ENCODE results near the gene FAM168A. TPM values are rescaled to one million over a fixed set of nuclear protein-coding genes. Genes with fewer than 3 reads are reported as not detected.

FAM168A gene
- total and polyA plus RNA-seq, 4 donors, result 4.8 to 14.6 (median 9.1) TPM

- Histone ChIP-seq H3K4me1 (ENCODE audit: control insufficient read depth in 4 of 4, insufficient read depth in 4 of 4, low read length in 3 of 4) (no peaks in the 10 kb centered on the region), H3K36me3 (ENCODE audit: control insufficient read depth in 4 of 4, insufficient read depth in 3 of 4, low read depth in 1 of 4, low read length in 3 of 4) (no peaks in the 10 kb centered on the region), H3K9ac (ENCODE audit: low read depth in 1 of 2, low read length in 2 of 2) (no peak overlapping the region), H3K27me3 (ENCODE audit: control insufficient read depth in 4 of 4, insufficient read depth in 4 of 4, low read length in 3 of 4) (no peaks in the 10 kb centered on the region), H3K4me3 (ENCODE audit: low read depth in 1 of 3, low read length in 3 of 3) (no peak overlapping the region), H3K9me3 (ENCODE audit: control insufficient read depth in 4 of 4, low read length in 3 of 4) (no peaks in the 10 kb centered on the region), H3K27ac (ENCODE audit: low read depth in 1 of 2, low read length in 2 of 2) (no peak overlapping the region)
- TF ChIP-seq YY1 (IDR thresholded peaks at IDR 0.05) (no peak), TAF1 (conservative IDR thresholded peaks at IDR 0.05) (no peak), GABPA (IDR thresholded peaks at IDR 0.05 in 1 of 2, conservative IDR thresholded peaks at IDR 0.05 in 1 of 2) (no peak), FOXA1 (IDR thresholded peaks at IDR 0.05) (no peak), EGR1 (IDR thresholded peaks at IDR 0.05; ENCODE audit: low read depth in 2 of 2) (no peak), FOXA2 (IDR thresholded peaks at IDR 0.05) (no peak), JUND (IDR thresholded peaks at IDR 0.05) (no peak), RXRA (IDR thresholded peaks at IDR 0.05) (no peak), MAX (IDR thresholded peaks at IDR 0.05) (no peak), SP1 (IDR thresholded peaks at IDR 0.05) (no peak)
- TF ChIP-seq, protein P1, sequence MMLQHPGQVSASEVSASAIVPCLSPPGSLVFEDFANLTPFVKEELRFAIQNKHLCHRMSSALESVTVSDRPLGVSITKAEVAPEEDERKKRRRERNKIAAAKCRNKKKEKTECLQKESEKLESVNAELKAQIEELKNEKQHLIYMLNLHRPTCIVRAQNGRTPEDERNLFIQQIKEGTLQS (IDR thresholded peaks at IDR 0.05), result no peak
- TF ChIP-seq, protein P2, sequence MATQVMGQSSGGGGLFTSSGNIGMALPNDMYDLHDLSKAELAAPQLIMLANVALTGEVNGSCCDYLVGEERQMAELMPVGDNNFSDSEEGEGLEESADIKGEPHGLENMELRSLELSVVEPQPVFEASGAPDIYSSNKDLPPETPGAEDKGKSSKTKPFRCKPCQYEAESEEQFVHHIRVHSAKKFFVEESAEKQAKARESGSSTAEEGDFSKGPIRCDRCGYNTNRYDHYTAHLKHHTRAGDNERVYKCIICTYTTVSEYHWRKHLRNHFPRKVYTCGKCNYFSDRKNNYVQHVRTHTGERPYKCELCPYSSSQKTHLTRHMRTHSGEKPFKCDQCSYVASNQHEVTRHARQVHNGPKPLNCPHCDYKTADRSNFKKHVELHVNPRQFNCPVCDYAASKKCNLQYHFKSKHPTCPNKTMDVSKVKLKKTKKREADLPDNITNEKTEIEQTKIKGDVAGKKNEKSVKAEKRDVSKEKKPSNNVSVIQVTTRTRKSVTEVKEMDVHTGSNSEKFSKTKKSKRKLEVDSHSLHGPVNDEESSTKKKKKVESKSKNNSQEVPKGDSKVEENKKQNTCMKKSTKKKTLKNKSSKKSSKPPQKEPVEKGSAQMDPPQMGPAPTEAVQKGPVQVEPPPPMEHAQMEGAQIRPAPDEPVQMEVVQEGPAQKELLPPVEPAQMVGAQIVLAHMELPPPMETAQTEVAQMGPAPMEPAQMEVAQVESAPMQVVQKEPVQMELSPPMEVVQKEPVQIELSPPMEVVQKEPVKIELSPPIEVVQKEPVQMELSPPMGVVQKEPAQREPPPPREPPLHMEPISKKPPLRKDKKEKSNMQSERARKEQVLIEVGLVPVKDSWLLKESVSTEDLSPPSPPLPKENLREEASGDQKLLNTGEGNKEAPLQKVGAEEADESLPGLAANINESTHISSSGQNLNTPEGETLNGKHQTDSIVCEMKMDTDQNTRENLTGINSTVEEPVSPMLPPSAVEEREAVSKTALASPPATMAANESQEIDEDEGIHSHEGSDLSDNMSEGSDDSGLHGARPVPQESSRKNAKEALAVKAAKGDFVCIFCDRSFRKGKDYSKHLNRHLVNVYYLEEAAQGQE (IDR thresholded peaks at IDR 0.05), result no peak
- TF ChIP-seq, protein P3, sequence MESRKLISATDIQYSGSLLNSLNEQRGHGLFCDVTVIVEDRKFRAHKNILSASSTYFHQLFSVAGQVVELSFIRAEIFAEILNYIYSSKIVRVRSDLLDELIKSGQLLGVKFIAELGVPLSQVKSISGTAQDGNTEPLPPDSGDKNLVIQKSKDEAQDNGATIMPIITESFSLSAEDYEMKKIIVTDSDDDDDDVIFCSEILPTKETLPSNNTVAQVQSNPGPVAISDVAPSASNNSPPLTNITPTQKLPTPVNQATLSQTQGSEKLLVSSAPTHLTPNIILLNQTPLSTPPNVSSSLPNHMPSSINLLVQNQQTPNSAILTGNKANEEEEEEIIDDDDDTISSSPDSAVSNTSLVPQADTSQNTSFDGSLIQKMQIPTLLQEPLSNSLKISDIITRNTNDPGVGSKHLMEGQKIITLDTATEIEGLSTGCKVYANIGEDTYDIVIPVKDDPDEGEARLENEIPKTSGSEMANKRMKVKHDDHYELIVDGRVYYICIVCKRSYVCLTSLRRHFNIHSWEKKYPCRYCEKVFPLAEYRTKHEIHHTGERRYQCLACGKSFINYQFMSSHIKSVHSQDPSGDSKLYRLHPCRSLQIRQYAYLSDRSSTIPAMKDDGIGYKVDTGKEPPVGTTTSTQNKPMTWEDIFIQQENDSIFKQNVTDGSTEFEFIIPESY (IDR thresholded peaks at IDR 0.05), result no peak
- TF ChIP-seq, protein P4, sequence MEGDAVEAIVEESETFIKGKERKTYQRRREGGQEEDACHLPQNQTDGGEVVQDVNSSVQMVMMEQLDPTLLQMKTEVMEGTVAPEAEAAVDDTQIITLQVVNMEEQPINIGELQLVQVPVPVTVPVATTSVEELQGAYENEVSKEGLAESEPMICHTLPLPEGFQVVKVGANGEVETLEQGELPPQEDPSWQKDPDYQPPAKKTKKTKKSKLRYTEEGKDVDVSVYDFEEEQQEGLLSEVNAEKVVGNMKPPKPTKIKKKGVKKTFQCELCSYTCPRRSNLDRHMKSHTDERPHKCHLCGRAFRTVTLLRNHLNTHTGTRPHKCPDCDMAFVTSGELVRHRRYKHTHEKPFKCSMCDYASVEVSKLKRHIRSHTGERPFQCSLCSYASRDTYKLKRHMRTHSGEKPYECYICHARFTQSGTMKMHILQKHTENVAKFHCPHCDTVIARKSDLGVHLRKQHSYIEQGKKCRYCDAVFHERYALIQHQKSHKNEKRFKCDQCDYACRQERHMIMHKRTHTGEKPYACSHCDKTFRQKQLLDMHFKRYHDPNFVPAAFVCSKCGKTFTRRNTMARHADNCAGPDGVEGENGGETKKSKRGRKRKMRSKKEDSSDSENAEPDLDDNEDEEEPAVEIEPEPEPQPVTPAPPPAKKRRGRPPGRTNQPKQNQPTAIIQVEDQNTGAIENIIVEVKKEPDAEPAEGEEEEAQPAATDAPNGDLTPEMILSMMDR (IDR thresholded peaks at IDR 0.05; ENCODE audit: low read depth, low read length, missing input control), result no peak
- DNase-seq (ENCODE audit: low spot score), result no peak
- 94% methylated on average over 22 of the region's 22 CpGs for WGBS
Observed at GRCh38 chr11:73356979-73357860, 240.7 kb downstream of the FAM168A start.

All from liver (tissue), 9 donors.